Neural cell (in vitro differentiated cells): Measurements from ENCODE around the gene TLR9.

Source experiments
- EZH2 ChIP-seq: fragments of 200-600, 300-800 bp; shearing (Covaris generic), sonication (generic); IDR thresholded peaks from 2 replicates; pipeline ENCODE4 v1.6.1; 2014; ENCODE audit warnings: antibody characterized with exemption, low read length, borderline replicate concordance, mild to moderate bottlenecking; ENCODE audit not compliant: insufficient read depth, poor library complexity, severe bottlenecking
- POLR2AphosphoS5 ChIP-seq: IDR thresholded peaks from 2 replicates; pipeline ENCODE4 v1.6.1; 2012
- TF ChIP-seq, protein P1 (sequence below): fragments of 450-650 bp; IDR thresholded peaks from 2 replicates; pipeline ENCODE4 v1.5.1; 2014; ENCODE audit warnings: antibody characterized with exemption, mild to moderate bottlenecking, moderate library complexity; ENCODE audit not compliant: poor library complexity, severe bottlenecking
- TF ChIP-seq, protein P2 (sequence below): IDR thresholded peaks from 2 replicates; pipeline ENCODE4 v1.6.1; 2012; ENCODE audit warnings: borderline replicate concordance

GRCh38 chr3:52216585-52217408 is 8.6 kb downstream of the TLR9 start:
- TF ChIP-seq, protein P1, sequence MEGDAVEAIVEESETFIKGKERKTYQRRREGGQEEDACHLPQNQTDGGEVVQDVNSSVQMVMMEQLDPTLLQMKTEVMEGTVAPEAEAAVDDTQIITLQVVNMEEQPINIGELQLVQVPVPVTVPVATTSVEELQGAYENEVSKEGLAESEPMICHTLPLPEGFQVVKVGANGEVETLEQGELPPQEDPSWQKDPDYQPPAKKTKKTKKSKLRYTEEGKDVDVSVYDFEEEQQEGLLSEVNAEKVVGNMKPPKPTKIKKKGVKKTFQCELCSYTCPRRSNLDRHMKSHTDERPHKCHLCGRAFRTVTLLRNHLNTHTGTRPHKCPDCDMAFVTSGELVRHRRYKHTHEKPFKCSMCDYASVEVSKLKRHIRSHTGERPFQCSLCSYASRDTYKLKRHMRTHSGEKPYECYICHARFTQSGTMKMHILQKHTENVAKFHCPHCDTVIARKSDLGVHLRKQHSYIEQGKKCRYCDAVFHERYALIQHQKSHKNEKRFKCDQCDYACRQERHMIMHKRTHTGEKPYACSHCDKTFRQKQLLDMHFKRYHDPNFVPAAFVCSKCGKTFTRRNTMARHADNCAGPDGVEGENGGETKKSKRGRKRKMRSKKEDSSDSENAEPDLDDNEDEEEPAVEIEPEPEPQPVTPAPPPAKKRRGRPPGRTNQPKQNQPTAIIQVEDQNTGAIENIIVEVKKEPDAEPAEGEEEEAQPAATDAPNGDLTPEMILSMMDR, result no peak
- TF ChIP-seq, protein P2, sequence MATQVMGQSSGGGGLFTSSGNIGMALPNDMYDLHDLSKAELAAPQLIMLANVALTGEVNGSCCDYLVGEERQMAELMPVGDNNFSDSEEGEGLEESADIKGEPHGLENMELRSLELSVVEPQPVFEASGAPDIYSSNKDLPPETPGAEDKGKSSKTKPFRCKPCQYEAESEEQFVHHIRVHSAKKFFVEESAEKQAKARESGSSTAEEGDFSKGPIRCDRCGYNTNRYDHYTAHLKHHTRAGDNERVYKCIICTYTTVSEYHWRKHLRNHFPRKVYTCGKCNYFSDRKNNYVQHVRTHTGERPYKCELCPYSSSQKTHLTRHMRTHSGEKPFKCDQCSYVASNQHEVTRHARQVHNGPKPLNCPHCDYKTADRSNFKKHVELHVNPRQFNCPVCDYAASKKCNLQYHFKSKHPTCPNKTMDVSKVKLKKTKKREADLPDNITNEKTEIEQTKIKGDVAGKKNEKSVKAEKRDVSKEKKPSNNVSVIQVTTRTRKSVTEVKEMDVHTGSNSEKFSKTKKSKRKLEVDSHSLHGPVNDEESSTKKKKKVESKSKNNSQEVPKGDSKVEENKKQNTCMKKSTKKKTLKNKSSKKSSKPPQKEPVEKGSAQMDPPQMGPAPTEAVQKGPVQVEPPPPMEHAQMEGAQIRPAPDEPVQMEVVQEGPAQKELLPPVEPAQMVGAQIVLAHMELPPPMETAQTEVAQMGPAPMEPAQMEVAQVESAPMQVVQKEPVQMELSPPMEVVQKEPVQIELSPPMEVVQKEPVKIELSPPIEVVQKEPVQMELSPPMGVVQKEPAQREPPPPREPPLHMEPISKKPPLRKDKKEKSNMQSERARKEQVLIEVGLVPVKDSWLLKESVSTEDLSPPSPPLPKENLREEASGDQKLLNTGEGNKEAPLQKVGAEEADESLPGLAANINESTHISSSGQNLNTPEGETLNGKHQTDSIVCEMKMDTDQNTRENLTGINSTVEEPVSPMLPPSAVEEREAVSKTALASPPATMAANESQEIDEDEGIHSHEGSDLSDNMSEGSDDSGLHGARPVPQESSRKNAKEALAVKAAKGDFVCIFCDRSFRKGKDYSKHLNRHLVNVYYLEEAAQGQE, result no peak
- TF ChIP-seq EZH2, result no peak
- no peak for TF ChIP-seq POLR2AphosphoS5
